Fibroblast of villous mesenchyme (primary cell): ENCODE results near the gene SEC14L3. TPM values are rescaled to one million over a fixed set of nuclear protein-coding genes. Genes with fewer than 3 reads are reported as not detected.

Source experiments
- DNase-seq: peaks from one replicate; pipeline ENCODE4 v3.0.0-alpha.2; 2010; ENCODE audit warnings: low read depth
- H3K4me3 ChIP-seq: 2 replicates; pipeline ENCODE4 v1.5.1; 2011; ENCODE audit warnings: low read depth, mild to moderate bottlenecking, low read length
- total RNA-seq: library from RNA; depleted of rRNA; stranded (reverse); fragments of >200 nt; gene quantifications from 2 replicates; pipeline ENCODE4 v1.2.3, GENCODE V29; 2012
- TF ChIP-seq, protein P1 (sequence below): IDR thresholded peaks from 2 replicates; pipeline ENCODE4 v1.5.1; 2012; ENCODE audit warnings: low read depth, mild to moderate bottlenecking, low read length; ENCODE audit not compliant: insufficient read depth

The SEC14L3 gene
- total RNA-seq, 1 donor = not detected

- no peak overlapping the region for H3K4me3 ChIP-seq
- no peak for DNase-seq
- TF ChIP-seq, protein P1, sequence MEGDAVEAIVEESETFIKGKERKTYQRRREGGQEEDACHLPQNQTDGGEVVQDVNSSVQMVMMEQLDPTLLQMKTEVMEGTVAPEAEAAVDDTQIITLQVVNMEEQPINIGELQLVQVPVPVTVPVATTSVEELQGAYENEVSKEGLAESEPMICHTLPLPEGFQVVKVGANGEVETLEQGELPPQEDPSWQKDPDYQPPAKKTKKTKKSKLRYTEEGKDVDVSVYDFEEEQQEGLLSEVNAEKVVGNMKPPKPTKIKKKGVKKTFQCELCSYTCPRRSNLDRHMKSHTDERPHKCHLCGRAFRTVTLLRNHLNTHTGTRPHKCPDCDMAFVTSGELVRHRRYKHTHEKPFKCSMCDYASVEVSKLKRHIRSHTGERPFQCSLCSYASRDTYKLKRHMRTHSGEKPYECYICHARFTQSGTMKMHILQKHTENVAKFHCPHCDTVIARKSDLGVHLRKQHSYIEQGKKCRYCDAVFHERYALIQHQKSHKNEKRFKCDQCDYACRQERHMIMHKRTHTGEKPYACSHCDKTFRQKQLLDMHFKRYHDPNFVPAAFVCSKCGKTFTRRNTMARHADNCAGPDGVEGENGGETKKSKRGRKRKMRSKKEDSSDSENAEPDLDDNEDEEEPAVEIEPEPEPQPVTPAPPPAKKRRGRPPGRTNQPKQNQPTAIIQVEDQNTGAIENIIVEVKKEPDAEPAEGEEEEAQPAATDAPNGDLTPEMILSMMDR = no peak
These were observed 35.6 kb downstream of the SEC14L3 start for GRCh38 chr22:30436196-30436595.

DNA sequence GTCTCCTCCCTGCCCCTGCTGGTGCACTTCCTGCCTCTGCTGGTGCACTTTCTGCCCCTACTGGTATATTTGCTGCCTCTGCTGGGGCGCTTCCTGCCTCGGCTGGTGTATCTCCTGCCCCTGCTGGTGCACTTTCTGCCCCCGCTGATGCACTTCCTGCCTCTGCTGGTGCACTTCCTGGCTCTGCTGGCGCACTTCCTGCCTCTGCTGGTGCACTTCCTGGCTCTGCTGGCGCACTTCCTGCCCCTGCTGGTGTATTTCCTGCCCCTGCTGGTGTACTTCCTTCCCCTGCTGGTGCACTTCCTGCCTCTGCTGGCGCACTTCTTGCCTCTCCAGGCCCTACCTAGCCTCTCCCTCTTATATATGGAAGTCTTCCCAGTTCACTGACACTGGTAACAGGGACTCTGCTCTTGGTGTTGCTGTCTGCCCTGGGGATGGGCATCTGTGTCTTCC is 36.1 kb downstream of the SEC14L3 start:
- no peak for DNase-seq
- TF ChIP-seq, protein P1 = no peak
- H3K4me3 ChIP-seq = no peak overlapping the region

GRCh38 chr22:30434843-30435242 is 37.0 kb downstream of the SEC14L3 start:
- DNase-seq = no peak
- no peak overlapping the region for H3K4me3 ChIP-seq
- TF ChIP-seq, protein P1 = no peak

GRCh38 chr22:30433773-30434172 is 38.0 kb downstream of the SEC14L3 start:
- TF ChIP-seq, protein P1 = no peak
- no peak for DNase-seq
- no peak overlapping the region for H3K4me3 ChIP-seq

GRCh38 chr22:30433227-30433626 is 38.6 kb downstream of the SEC14L3 start:
- no peak for DNase-seq
- TF ChIP-seq, protein P1 = no peak

DNA sequence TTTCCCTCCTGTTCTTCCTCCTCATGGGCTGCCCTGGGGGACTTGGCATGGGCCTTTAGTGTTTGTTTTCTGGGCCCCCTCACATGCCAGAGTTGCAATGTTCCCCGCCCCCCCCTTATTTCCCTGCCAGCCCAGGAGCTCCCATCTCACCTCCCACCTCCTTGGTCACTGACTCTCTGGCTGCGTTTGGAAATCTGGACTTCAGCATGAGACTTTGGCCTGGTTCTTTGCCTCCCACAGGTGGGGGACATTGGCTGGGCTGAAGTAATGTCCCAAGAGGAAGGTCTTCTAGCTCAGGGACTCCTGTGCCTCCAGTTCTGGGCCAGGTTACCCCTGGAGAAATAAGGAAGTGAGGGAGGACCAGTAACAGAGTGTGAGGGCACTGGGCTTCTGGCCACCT is 39.3 kb downstream of the SEC14L3 start:
- TF ChIP-seq, protein P1 = no peak
- no peak overlapping the region for H3K4me3 ChIP-seq
- DNase-seq = no peak

More at GRCh38 chr22:30433227-30433626, 38.6 kb downstream of the SEC14L3 start:
- H3K4me3 ChIP-seq = no peak overlapping the region

- DNase-seq = no peak
- H3K4me3 ChIP-seq = no peak overlapping the region
- TF ChIP-seq, protein P1 = no peak
These were observed 39.7 kb downstream of the SEC14L3 start for GRCh38 chr22:30432096-30432495.
